MM.1S (cell line): ENCODE data around the gene ADCY5.

ENCODE experiments used
- DNase-seq: peaks from one replicate; pipeline ENCODE4 v3.0.0-alpha.2; 2015
- H2AFZ ChIP-seq: fragments of 300-600 bp; sonication (generic); 2 replicates; pipeline ENCODE4 v1.6.0; 2016; ENCODE audit warnings: antibody characterized with exemption, low read length
- H3F3A ChIP-seq: fragments of 300-600 bp; sonication (generic); 2 replicates; pipeline ENCODE4 v1.6.1; 2016; ENCODE audit warnings: mild to moderate bottlenecking, antibody characterized with exemption, low read length, moderate library complexity, mixed read lengths; ENCODE audit not compliant: insufficient read depth
- H3K27ac ChIP-seq: fragments of 300-600 bp; sonication (generic); 2 replicates; pipeline ENCODE4 v1.5.1; 2016; ENCODE audit warnings: mild to moderate bottlenecking, low read length
- H3K27me3 ChIP-seq: fragments of 300-600 bp; sonication (generic); replicated peaks from 2 replicates; pipeline ENCODE4 v1.6.0; 2016; ENCODE audit warnings: low read length; ENCODE audit not compliant: insufficient read depth
- H3K36me3 ChIP-seq: fragments of 300-600 bp; sonication (generic); replicated peaks from 2 replicates; pipeline ENCODE4 v1.6.1; 2016; ENCODE audit warnings: mild to moderate bottlenecking, low read length, mixed read lengths; ENCODE audit not compliant: insufficient read depth
- H3K4me1 ChIP-seq: fragments of 300-600 bp; sonication (generic); 2 replicates; pipeline ENCODE4 v1.6.1; 2016; ENCODE audit warnings: low read length, mixed read lengths
- H3K4me2 ChIP-seq: fragments of 300-600 bp; sonication (generic); 2 replicates; pipeline ENCODE4 v1.6.0; 2016; ENCODE audit warnings: low read depth, low read length
- H3K4me3 ChIP-seq: fragments of 300-600 bp; sonication (generic); 2 replicates; pipeline ENCODE4 v1.5.1; 2016; ENCODE audit warnings: low read length, mixed read lengths
- H3K79me2 ChIP-seq: fragments of 300-600 bp; sonication (generic); 2 replicates; pipeline ENCODE4 v1.6.1; 2016; ENCODE audit warnings: mixed run types, low read length, mixed read lengths
- H3K9ac ChIP-seq: fragments of 300-600 bp; sonication (generic); 2 replicates; pipeline ENCODE4 v1.6.1; 2016; ENCODE audit warnings: low read length, mixed read lengths
- H3K9me2 ChIP-seq: fragments of 300-600 bp; sonication (generic); replicated peaks from 2 replicates; pipeline ENCODE4 v1.6.1; 2016; ENCODE audit warnings: mild to moderate bottlenecking, low read length, mixed read lengths; ENCODE audit not compliant: insufficient read depth
- H3K9me3 ChIP-seq: fragments of 300-600 bp; sonication (generic); replicated peaks from 2 replicates; pipeline ENCODE4 v1.6.1; 2016; ENCODE audit warnings: mild to moderate bottlenecking, low read length, mixed read lengths; ENCODE audit not compliant: insufficient read depth
- H4K20me1 ChIP-seq: fragments of 300-600 bp; sonication (generic); 2 replicates; pipeline ENCODE4 v1.6.1; 2016; ENCODE audit warnings: mild to moderate bottlenecking, low read length, moderate library complexity, mixed read lengths; ENCODE audit not compliant: insufficient read depth
- CTCF ChIP-seq: fragments of 300-600 bp; sonication (generic); IDR thresholded peaks from 2 replicates; pipeline ENCODE4 v1.5.1; 2016; ENCODE audit warnings: antibody characterized with exemption, low read length, mixed read lengths
- EZH2 ChIP-seq: fragments of 300-600 bp; sonication (generic); optimal IDR thresholded peaks from 2 replicates; pipeline ENCODE3; 2017; ENCODE audit warnings: low read depth, mild to moderate bottlenecking, antibody characterized with exemption, low read length, mixed read lengths
- EZH2phosphoT487 ChIP-seq: fragments of 300-600 bp; sonication (generic); IDR thresholded peaks from 2 replicates; pipeline ENCODE4 v1.6.1; 2018; ENCODE audit warnings: antibody characterized with exemption, low read length

The ADCY5 gene

GRCh38 chr3:123361071-123361470 lies 87.8 kb downstream of the ADCY5 start:
- no peak overlapping the region for H3K4me2 ChIP-seq
- no peaks in the 10 kb centered on the region for H3F3A ChIP-seq
- no peak overlapping the region for H3K9ac ChIP-seq
- H3K9me3 ChIP-seq, result no peaks in the 10 kb centered on the region
- H3K27me3 ChIP-seq, result no peaks in the 10 kb centered on the region
- TF ChIP-seq CTCF (no peak), EZH2phosphoT487 (no peak), EZH2 (no peak)
- DNase-seq, result no peak
- H3K4me3 ChIP-seq, result no peak overlapping the region
- no peak overlapping the region for H3K27ac ChIP-seq
- no peaks in the 10 kb centered on the region for H3K4me1 ChIP-seq
- H3K9me2 ChIP-seq, result no peaks in the 10 kb centered on the region
- no peak overlapping the region for H2AFZ ChIP-seq
- H3K36me3 ChIP-seq, result no peaks in the 10 kb centered on the region
- H4K20me1 ChIP-seq, result no peaks in the 10 kb centered on the region
- no peaks in the 10 kb centered on the region for H3K79me2 ChIP-seq

- Histone ChIP-seq H3K79me2 (no peaks in the 10 kb centered on the region), H3K4me1 (no peaks in the 10 kb centered on the region), H2AFZ (no peak overlapping the region), H3K36me3 (no peaks in the 10 kb centered on the region), H3K4me3 (no peak overlapping the region), H4K20me1 (no peaks in the 10 kb centered on the region), H3F3A (no peaks in the 10 kb centered on the region), H3K27ac (no peak overlapping the region), H3K9ac (no peak overlapping the region), H3K27me3 (no peaks in the 10 kb centered on the region), H3K9me3 (no peaks in the 10 kb centered on the region), H3K4me2 (no peak overlapping the region), H3K9me2 (no peaks in the 10 kb centered on the region)
- no peak for DNase-seq
- no peak for TF ChIP-seq EZH2phosphoT487
- no peak for TF ChIP-seq EZH2
- TF ChIP-seq CTCF, result no peak
These were observed 91.6 kb downstream of the ADCY5 start for GRCh38 chr3:123357275-123357674.

- Histone ChIP-seq H3K36me3 (no peaks in the 10 kb centered on the region), H3K9me3 (no peaks in the 10 kb centered on the region), H4K20me1 (no peaks in the 10 kb centered on the region), H2AFZ (no peak overlapping the region), H3F3A (no peaks in the 10 kb centered on the region), H3K4me2 (no peak overlapping the region), H3K4me3 (no peak overlapping the region), H3K9ac (no peak overlapping the region), H3K9me2 (no peaks in the 10 kb centered on the region), H3K79me2 (no peaks in the 10 kb centered on the region), H3K4me1 (no peaks in the 10 kb centered on the region), H3K27me3 (0 out of 2 replicates have a peak, but pooled peaks cover 5% of the 10 kb centered on the region), H3K27ac (no peak overlapping the region)
- DNase-seq, result no peak
- TF ChIP-seq EZH2, result no peak
- TF ChIP-seq CTCF, result no peak
- TF ChIP-seq EZH2phosphoT487, result no peak
These were observed 95.0 kb downstream of the ADCY5 start for GRCh38 chr3:123353850-123354233.
